B cell (primary cell): ENCODE results near the gene RGS7BP. TPM values are rescaled to one million over a fixed set of nuclear protein-coding genes. Genes with fewer than 3 reads are reported as not detected.

Experiments used
- ATAC-seq: fragments of 200-7000 bp; cut with Tn5 transposase; one replicate; pipeline ENCODE4 v1.10.0; 2021; ENCODE audit warnings: low read depth, mild to moderate bottlenecking, moderate number of reproducible peaks, moderate library complexity
- CTCF ChIA-PET: fragments of 350-600 bp; sonication (Branson Sonifier 250); formaldehyde crosslinking; loops from one replicate; lab custom pipeline; 2021; ENCODE audit warnings: antibody characterized with exemption, inconsistent platforms; lab: Charles Lee
- POLR2A ChIA-PET: fragments of 350-600 bp; sonication (Branson Sonifier 250); formaldehyde crosslinking; loops from one replicate; lab custom pipeline; 2021; ENCODE audit warnings: antibody characterized with exemption; lab: Charles Lee
- DNase-seq: peaks from one replicate; pipeline ENCODE4 v3.0.0; 2013
- H2AFZ ChIP-seq: 2 replicates; pipeline ENCODE4 v1.6.1; 2012; ENCODE audit warnings: mild to moderate bottlenecking, low read depth, low read length; ENCODE audit not compliant: insufficient read depth, poor library complexity, severe bottlenecking
- H3K27ac ChIP-seq, 2 donors: 1 replicate in 1 of 2; 2 replicates in 1 of 2; pipeline ENCODE4 v1.5.1; 2012 to 2013; ENCODE audit warnings: low read length in 2 of 2, mild to moderate bottlenecking in 2 of 2, moderate library complexity in 1 of 2
- H3K27me3 ChIP-seq, 4 experiments: fragments of 200-600 bp in 1 of 4; sonication (generic) in 1 of 4; replicated peaks in 1 of 4; 1 replicate in 2 of 4; 2 replicates in 2 of 4; pipeline versions ENCODE4 v1.6.1 to v1.7.0; 2013 to 2016; ENCODE audit warnings: low read length in 3 of 4, mild to moderate bottlenecking in 2 of 4, mixed read lengths in 1 of 4, moderate library complexity in 1 of 4; ENCODE audit not compliant: insufficient read depth in 4 of 4, control insufficient read depth in 3 of 4; ENCODE audit errors: control extremely low read depth in 1 of 4
- H3K36me3 ChIP-seq, 2 experiments: replicated peaks in 1 of 2; 1 replicate in 1 of 2; 2 replicates in 1 of 2; pipeline versions ENCODE4 v1.6.1 to v1.7.1; 2013; ENCODE audit warnings: low read length in 1 of 2; ENCODE audit not compliant: insufficient read depth in 2 of 2, control insufficient read depth in 1 of 2; ENCODE audit errors: control extremely low read depth in 1 of 2, extremely low read depth in 1 of 2
- H3K4me1 ChIP-seq, 2 donors: fragments of 200-600 bp in 1 of 2; sonication (generic) in 1 of 2; 1 replicate in 1 of 2; 2 replicates in 1 of 2; pipeline versions ENCODE4 v1.5.1 to v1.6.1; 2013 to 2017; ENCODE audit warnings: low read length in 2 of 2; ENCODE audit not compliant: control insufficient read depth in 2 of 2, insufficient read depth in 2 of 2
- H3K4me2 ChIP-seq: replicated peaks from 2 replicates; pipeline ENCODE3; 2012; ENCODE audit warnings: mild to moderate bottlenecking, low read depth, low read length; ENCODE audit not compliant: poor library complexity, severe bottlenecking
- H3K4me3 ChIP-seq, 5 experiments: fragments of 200-600 bp in 1 of 5; sonication (generic) in 1 of 5; 1 replicate in 3 of 5; 2 replicates in 2 of 5; pipeline versions ENCODE4 v1.5.1 to v1.7.0; 2011 to 2016; ENCODE audit warnings: low read length in 4 of 5, mild to moderate bottlenecking in 4 of 5, low read depth in 2 of 5, control low read depth in 1 of 5, moderate library complexity in 1 of 5; ENCODE audit not compliant: insufficient read depth in 1 of 5; ENCODE audit errors: control extremely low read depth in 1 of 5, extremely low read depth in 1 of 5
- H3K79me2 ChIP-seq: fragments of 200-600 bp; sonication (generic); one replicate; pipeline ENCODE4 v1.6.0; 2016; ENCODE audit warnings: low read length; ENCODE audit not compliant: control insufficient read depth, insufficient read depth
- H3K9ac ChIP-seq: fragments of 200-600 bp; sonication (generic); 2 replicates; pipeline ENCODE4 v1.6.1; 2017; ENCODE audit warnings: mild to moderate bottlenecking, low read length, moderate library complexity
- H3K9me3 ChIP-seq, 3 donors: one replicate each; pipeline versions ENCODE4 v1.6.1 to v1.7.1; 2013; ENCODE audit warnings: low read length in 2 of 3; ENCODE audit not compliant: control insufficient read depth in 2 of 3, insufficient read depth in 1 of 3; ENCODE audit errors: control extremely low read depth in 1 of 3
- H4K20me1 ChIP-seq: 2 replicates; pipeline ENCODE4 v1.6.0; 2012; ENCODE audit warnings: mild to moderate bottlenecking, low read length; ENCODE audit not compliant: insufficient read depth, control insufficient read depth, poor library complexity, severe bottlenecking
- H3K27ac Mint-ChIP-seq: one replicate; pipeline ENCODE4 v1.8.0; 2021; ENCODE audit warnings: mixed read lengths
- H3K27me3 Mint-ChIP-seq: one replicate; pipeline ENCODE4 v1.8.0; 2021; ENCODE audit warnings: mixed read lengths
- H3K4me1 Mint-ChIP-seq: one replicate; pipeline ENCODE4 v1.8.0; 2021; ENCODE audit warnings: mixed read lengths
- H3K4me3 Mint-ChIP-seq: one replicate; pipeline ENCODE4 v1.8.0; 2021; ENCODE audit warnings: mixed read lengths
- H3K9me3 Mint-ChIP-seq: one replicate; pipeline ENCODE4 v1.8.0; 2022; ENCODE audit warnings: mixed read lengths; ENCODE audit not compliant: insufficient read depth
- CTCF ChIP-seq: fragments of 200-600 bp; IDR thresholded peaks from one replicate; pipeline ENCODE4 v1.8.0; 2022; ENCODE audit warnings: antibody characterized with exemption, mild to moderate bottlenecking
- EZH2 ChIP-seq: IDR thresholded peaks from 2 replicates; pipeline ENCODE4 v1.6.1; 2012; ENCODE audit warnings: borderline replicate concordance, low read depth, mild to moderate bottlenecking, moderate library complexity, low read length; ENCODE audit not compliant: insufficient read depth, poor library complexity, severe bottlenecking
- WGBS: methylation state at CpG from one replicate; pipeline ENCODE4 v1.1.5; 2013; ENCODE audit warnings: missing lambda C conversion rate; ENCODE audit not compliant: insufficient coverage; 5-methylcytosine and 5-hydroxymethylcytosine counted together
- intact Hi-C: fragments of 100-400 bp; cut with micrococcal nuclease; formaldehyde crosslinking; loops from one replicate; pipeline ENCODE4 v1.10.0; 2022
- polyA plus RNA-seq: library from polyadenylated mRNA; depleted of rRNA; stranded (reverse); fragments of >200 nt; gene quantifications from 2 replicates; pipeline ENCODE4 v1.2.3, GENCODE V29; 2012
- total RNA-seq, 2 donors: library from RNA; stranded (reverse); fragments of 120-200 nt in 1 of 2; gene quantifications; 1 replicate in 1 of 2; 2 replicates in 1 of 2; pipeline versions ENCODE4 v1.2.3 to v1.2.4, GENCODE V29; 2013 to 2022

RGS7BP gene
- total and polyA plus RNA-seq, 2 donors (not counting 1 experiment from before 2014, with no cell fraction given) = not detected

- H3K4me2 ChIP-seq = no peak overlapping the region
- no peaks in the 10 kb centered on the region for H3K36me3 ChIP-seq
- intact Hi-C loops = no loop called here
- DNase-seq (no peak), ATAC-seq (no peak)
- H3K4me3 ChIP-seq = no peak overlapping the region
- no peak overlapping the region for H3K27ac Mint-ChIP-seq
- ChIA-PET CTCF (no interaction called here), POLR2A (no interaction called here)
- no peak overlapping the region for H3K27ac ChIP-seq
- peaks cover 3% of the 10 kb centered on the region for H3K27me3 Mint-ChIP-seq
- H3K4me1 Mint-ChIP-seq = peaks cover 4% of the 10 kb centered on the region
- no peaks in the 10 kb centered on the region for H3K27me3 ChIP-seq
- no peaks in the 10 kb centered on the region for H3K4me1 ChIP-seq
- H3K9ac ChIP-seq = no peak overlapping the region
- H2AFZ ChIP-seq = no peak overlapping the region
- H3K9me3 ChIP-seq = no peaks in the 10 kb centered on the region
- no peak for TF ChIP-seq CTCF
- TF ChIP-seq EZH2 = no peak
- H3K4me3 Mint-ChIP-seq = no peak overlapping the region
- WGBS = 92% methylated on average over 3 of the region's 4 CpGs
- no peaks in the 10 kb centered on the region for H4K20me1 ChIP-seq
- H3K79me2 ChIP-seq = no peaks in the 10 kb centered on the region
- no peaks in the 10 kb centered on the region for H3K9me3 Mint-ChIP-seq
Measured at GRCh38 chr5:64516216-64516615, 10.4 kb downstream of the RGS7BP start.

- Histone ChIP-seq H3K4me2 (no peak overlapping the region), H3K4me1 (no peaks in the 10 kb centered on the region), H3K4me3 (no peak overlapping the region), H3K27ac (no peak overlapping the region), H4K20me1 (no peaks in the 10 kb centered on the region), H3K79me2 (no peaks in the 10 kb centered on the region), H3K36me3 (no peaks in the 10 kb centered on the region), H3K9me3 (no peaks in the 10 kb centered on the region), H3K27me3 (peaks cover 0 to 3% (median 0%) of the 10 kb centered on the region in 4 experiments), H2AFZ (no peak overlapping the region), H3K9ac (no peak overlapping the region)
- ATAC-seq (no peak), DNase-seq (no peak)
- H3K4me3 Mint-ChIP-seq = no peak overlapping the region
- peaks cover 7% of the 10 kb centered on the region for H3K27me3 Mint-ChIP-seq
- ChIA-PET CTCF (no interaction called here), POLR2A (no interaction called here)
- TF ChIP-seq CTCF = no peak
- TF ChIP-seq EZH2 = no peak
- H3K4me1 Mint-ChIP-seq = peaks cover 4% of the 10 kb centered on the region
- no peaks in the 10 kb centered on the region for H3K9me3 Mint-ChIP-seq
- 88% methylated on average over 1 of the region's 2 CpGs for WGBS
- intact Hi-C loops = no loop called here
- no peak overlapping the region for H3K27ac Mint-ChIP-seq
Measured at GRCh38 chr5:64518793-64519192, 13.0 kb downstream of the RGS7BP start.
